GM10248 (cell line): ENCODE measurements around the gene PCNT.

Experiments
- CTCF ChIA-PET: fragments of 300-600 bp; sonication (Branson Sonifier 250); formaldehyde crosslinking; extraction: SDS; loops from one replicate; lab custom pipeline; 2021; ENCODE audit warnings: antibody characterized with exemption; lab: Yijun Ruan, JAX
- POLR2A ChIA-PET: fragments of 350-650 bp; sonication (Branson Sonifier 250); formaldehyde crosslinking; extraction: SDS; loops from one replicate; lab custom pipeline; 2020; ENCODE audit warnings: antibody characterized with exemption; lab: Yijun Ruan, JAX
- DNase-seq: peaks from one replicate; pipeline ENCODE4 v3.0.0; 2012; ENCODE audit errors: extremely low spot score
- CTCF ChIP-seq: IDR thresholded peaks from 2 replicates; pipeline ENCODE4 v1.5.1; 2012; ENCODE audit warnings: mild to moderate bottlenecking, low read depth; ENCODE audit errors: extremely low read depth, missing control alignments, control extremely low read depth

Gene PCNT

GRCh38 chr21:46323710-46324389 is at the start of gene PCNT, which contains the start of gene C21orf58:
Gene PCNT, plus strand, starts transcription at chr21:46324156. Its CDS starts 73 bp downstream, at chr21:46324229.
Gene C21orf58, minus strand, starts transcription at chr21:46323870. Its CDS starts 1,132 bp downstream, at chr21:46322738.
- POLR2A ChIA-PET = no interaction called here
- no peak for TF ChIP-seq CTCF
- peak; percentile 98 for DNase-seq
- CTCF ChIA-PET = interaction anchor here (1.4 kb wide), 1 partner anchor 40 kb away, joined by 3 read pairs; no protein-coding TSS in a partner anchor

GRCh38 chr21:46274797-46275390 is 49.1 kb upstream of the PCNT start:
- POLR2A ChIA-PET = no interaction called here
- CTCF ChIA-PET = interaction anchor here (0.9 to 2.2 kb wide), 2 partner anchors 10 to 11 kb away, joined by 3 to 6 read pairs; partner anchors contain the start of genes MCM3AP and YBEY
- TF ChIP-seq CTCF = no peak
- no peak for DNase-seq

- ChIA-PET CTCF (interaction anchor here (0.8 to 1.7 kb wide), 6 partner anchors 9 to 49 kb away, joined by 3 to 5 read pairs (median 4); no protein-coding TSS in a partner anchor), POLR2A (no interaction called here)
- no peak for DNase-seq
- no peak for TF ChIP-seq CTCF
Measured at GRCh38 chr21:46284077-46284644, 39.8 kb upstream of the PCNT start.

- POLR2A ChIA-PET = interaction anchor here (0.9 kb wide), 1 partner anchor 57 kb away, joined by 3 read pairs; no protein-coding TSS in a partner anchor
Measured at GRCh38 chr21:46284733-46285132, 39.2 kb upstream of the PCNT start.

GRCh38 chr21:46285206-46285661 is 38.7 kb upstream of the PCNT start, which contains the start of gene MCM3AP:
Gene MCM3AP, minus strand, starts transcription at chr21:46285611. Its CDS starts 325 bp downstream, at chr21:46285286.
- POLR2A ChIA-PET = interaction anchor here (0.9 to 1.1 kb wide), 2 partner anchors 25 to 58 kb away, joined by 3 read pairs; no protein-coding TSS in a partner anchor
- no peak for TF ChIP-seq CTCF
- DNase-seq = no peak
- CTCF ChIA-PET = interaction anchor here (0.8 to 1.7 kb wide), 6 partner anchors 10 to 50 kb away, joined by 3 to 6 read pairs (median 4); no protein-coding TSS in a partner anchor

More at GRCh38 chr21:46284733-46285132, 39.2 kb upstream of the PCNT start:
- DNase-seq = no peak
- no peak for TF ChIP-seq CTCF
- CTCF ChIA-PET = interaction anchor here (0.8 to 1.7 kb wide), 6 partner anchors 10 to 50 kb away, joined by 3 to 5 read pairs (median 4); no protein-coding TSS in a partner anchor
